GM03348 (cell line): ENCODE results near the gene TANGO2.

ENCODE experiments used
- DNase-seq: peaks from one replicate; pipeline ENCODE4 v3.0.0; 2012; ENCODE audit warnings: low spot score

Gene TANGO2

GRCh38 chr22:20026996-20027601 lies 6.2 kb downstream of the TANGO2 start:
- no peak for DNase-seq

- no peak for DNase-seq
These were observed 7.3 kb downstream of the TANGO2 start for GRCh38 chr22:20027966-20028854.

GRCh38 chr22:20028855-20029549 lies 8.1 kb downstream of the TANGO2 start:
- DNase-seq = no peak

- DNase-seq = no peak
These were observed 8.8 kb downstream of the TANGO2 start for GRCh38 chr22:20029550-20030225.

- DNase-seq = no peak
These were observed 11.0 kb downstream of the TANGO2 start for GRCh38 chr22:20031732-20032406.

GRCh38 chr22:20032407-20032991 lies 11.6 kb downstream of the TANGO2 start:
- no peak for DNase-seq

- no peak for DNase-seq
These were observed 12.3 kb downstream of the TANGO2 start for GRCh38 chr22:20033045-20033706.

GRCh38 chr22:20034143-20034542 lies 13.2 kb downstream of the TANGO2 start:
- no peak for DNase-seq

- no peak for DNase-seq
These were observed 14.6 kb downstream of the TANGO2 start for GRCh38 chr22:20035375-20036083.

GRCh38 chr22:20036084-20036482 lies 15.2 kb downstream of the TANGO2 start:
- DNase-seq = no peak

GRCh38 chr22:20036535-20037392 lies 15.9 kb downstream of the TANGO2 start:
- no peak for DNase-seq

- no peak for DNase-seq
These were observed 16.5 kb downstream of the TANGO2 start for GRCh38 chr22:20037419-20037818.

GRCh38 chr22:20038574-20038973 lies 17.7 kb downstream of the TANGO2 start:
- no peak for DNase-seq

GRCh38 chr22:20039683-20040325 lies 18.9 kb downstream of the TANGO2 start:
- no peak for DNase-seq

- no peak for DNase-seq
These were observed 19.7 kb downstream of the TANGO2 start for GRCh38 chr22:20040327-20041200.

GRCh38 chr22:20043057-20043996 lies 22.4 kb downstream of the TANGO2 start:
- DNase-seq = no peak

- DNase-seq = no peak
These were observed 23.1 kb downstream of the TANGO2 start for GRCh38 chr22:20043997-20044342.
